ENCODE measurements around the gene GABRG3.

DNA sequence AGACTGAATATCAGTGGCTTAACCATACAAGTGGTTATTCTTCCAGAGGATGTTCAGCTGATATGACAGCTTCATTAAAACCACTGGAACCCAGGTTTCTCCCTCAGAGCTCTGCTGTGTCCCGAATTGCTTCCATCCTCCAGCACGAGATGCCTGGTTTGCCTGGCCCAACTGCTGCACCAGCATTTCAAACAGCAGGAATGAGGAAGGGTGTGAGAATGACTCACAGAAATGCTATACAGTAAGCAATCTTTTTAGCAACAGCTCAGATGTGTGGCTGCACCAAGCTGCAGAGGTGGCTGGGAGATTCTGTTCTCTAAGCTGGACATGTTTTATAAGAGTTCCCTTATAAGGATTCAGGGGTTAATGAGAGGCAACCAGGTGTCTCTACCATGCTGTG lies 271.0 kb downstream of the GABRG3 start:
- TF ChIP-seq POLR2AphosphoS5 (IDR thresholded peaks at IDR 0.05; ENCODE audit: low read depth, low read length) (no peak), POLR2A (IDR thresholded peaks at IDR 0.05; ENCODE audit: low read depth, low read length) (no peak), POU2F2 (IDR thresholded peaks at IDR 0.05; ENCODE audit: low read depth, low read length) (no peak), TAF1 (IDR thresholded peaks at IDR 0.05; ENCODE audit: low read depth, low read length) (no peak), PAX5 (IDR thresholded peaks at IDR 0.05; ENCODE audit: insufficient read depth, low read length, severe bottlenecking) (no peak), SPI1 (IDR thresholded peaks at IDR 0.05; ENCODE audit: low read depth, low read length) (no peak)

Data from GM12891 (cell line).